K562 (cell line): ENCODE measurements around the gene OR13C8. TPM values are rescaled to one million over a fixed set of nuclear protein-coding genes. Genes with fewer than 3 reads are reported as not detected.
"Not testable (repeated sequence)": the region's sequence is repeated elsewhere in the genome, so short reads cannot be mapped to it uniquely, and the experiment has no call there.

ENCODE experiments used
- ATAC-seq: fragments of 200-7000 bp; cut with Tn5 transposase; 3 replicates; pipeline ENCODE4 v1.9.1; 2020; ENCODE audit warnings: moderate library complexity
- BruUV-seq: library from RNA; stranded (reverse); fragments of 400-500 nt; replicated peaks from 2 replicates; lab custom pipeline; 2021; lab: Mats Ljungman, UMichigan
- CTCF ChIA-PET: fragments of 300-600 bp; formaldehyde crosslinking; extraction: SDS; loops from one replicate; lab custom pipeline; 2021; ENCODE audit warnings: low intra/inter-chr PET ratio; lab: Yijun Ruan, JAX
- POLR2A ChIA-PET: fragments of 300-600, 350-650 bp; sonication (Branson Sonifier 250); formaldehyde crosslinking; extraction: SDS; loops from one replicate; lab custom pipeline; 2021; ENCODE audit warnings: antibody characterized with exemption, inconsistent platforms; lab: Yijun Ruan, JAX
- DNase-seq, 4 experiments: peaks; one replicate each; pipeline versions ENCODE4 v3.0.0 to v3.0.0-alpha.2; 2011 to 2018; ENCODE audit warnings: low spot score in 3 of 4, mixed read lengths in 3 of 4; ENCODE audit errors: extremely low read depth in 1 of 4
- FAIRE-seq: peaks from 2 replicates; lab custom pipeline; 2011; peaks lifted over from hg19 to GRCh38; lab: Jason Lieb, UNC
- H2AFZ ChIP-seq: 2 replicates; pipeline ENCODE4 v1.6.0; 2011; ENCODE audit warnings: low read depth, low read length, control low read depth, inconsistent platforms
- H3K27ac ChIP-seq: fragments of 200-600 bp; 3 replicates; pipeline ENCODE4 v1.8.0; 2011; ENCODE audit warnings: low read depth, mild to moderate bottlenecking, control low read depth, inconsistent platforms, low read length, moderate library complexity, mixed read lengths; ENCODE audit errors: extremely low read depth
- H3K27me3 ChIP-seq, 2 experiments: fragments of 300-600 bp in 1 of 2; 2 replicates in 1 of 2; 3 replicates in 1 of 2; pipeline versions ENCODE4 v1.6.0 to v1.8.0; 2011; ENCODE audit warnings: inconsistent platforms in 2 of 2, low read length in 2 of 2, mild to moderate bottlenecking in 1 of 2, mixed read lengths in 1 of 2, moderate library complexity in 1 of 2; ENCODE audit not compliant: control insufficient read depth in 2 of 2, insufficient read depth in 2 of 2
- H3K36me3 ChIP-seq: fragments of 300-600 bp; 3 replicates; pipeline ENCODE4 v1.8.0; 2011; ENCODE audit warnings: mild to moderate bottlenecking, low read length, inconsistent platforms; ENCODE audit not compliant: control insufficient read depth, insufficient read depth
- H3K4me1 ChIP-seq, 2 experiments: fragments of 200-600 bp in 1 of 2; replicated peaks in 1 of 2; 2 replicates in 1 of 2; 3 replicates in 1 of 2; pipeline versions ENCODE4 v1.5.1 to v1.8.0; 2011; ENCODE audit warnings: inconsistent platforms in 2 of 2, low read length in 2 of 2, mild to moderate bottlenecking in 1 of 2, mixed read lengths in 1 of 2, moderate library complexity in 1 of 2; ENCODE audit not compliant: control insufficient read depth in 2 of 2, insufficient read depth in 2 of 2
- H3K4me2 ChIP-seq: 2 replicates; pipeline ENCODE4 v1.6.1; 2011; ENCODE audit warnings: low read length, control low read depth, inconsistent platforms, mixed read lengths; ENCODE audit not compliant: insufficient read depth
- H3K4me3 ChIP-seq: fragments of 200-600 bp; sonication (generic), shearing (Covaris generic); 2 replicates; pipeline ENCODE4 v1.5.1; 2016; ENCODE audit warnings: control low read depth, inconsistent platforms
- H3K79me2 ChIP-seq: fragments of 200-600 bp; 3 replicates; pipeline ENCODE4 v1.8.0; 2011; ENCODE audit warnings: low read length, inconsistent platforms; ENCODE audit not compliant: control insufficient read depth, insufficient read depth
- H3K9ac ChIP-seq, 2 experiments: 2 replicates each; pipeline versions ENCODE4 v1.6.0 to v1.6.1; 2011; ENCODE audit warnings: low read depth in 2 of 2, low read length in 2 of 2, control low read depth in 1 of 2, inconsistent platforms in 1 of 2, mild to moderate bottlenecking in 1 of 2, mixed read lengths in 1 of 2; ENCODE audit not compliant: insufficient read depth in 1 of 2
- H3K9me1 ChIP-seq: one replicate; pipeline ENCODE4 v1.6.0; 2011; ENCODE audit warnings: inconsistent platforms, mild to moderate bottlenecking, low read length, moderate library complexity; ENCODE audit not compliant: control insufficient read depth, insufficient read depth
- H3K9me3 ChIP-seq: replicated peaks from 2 replicates; pipeline ENCODE4 v1.5.1; 2011; ENCODE audit warnings: low read depth, low read length, inconsistent platforms; ENCODE audit not compliant: control insufficient read depth, insufficient read depth
- H4K20me1 ChIP-seq: replicated peaks from 2 replicates; pipeline ENCODE4 v1.6.1; 2011; ENCODE audit warnings: low read length, inconsistent platforms, mixed read lengths; ENCODE audit not compliant: control insufficient read depth, insufficient read depth
- EHMT2 ChIP-seq: fragments of 450-650 bp; IDR thresholded peaks from 2 replicates; pipeline ENCODE4 v1.6.1; 2018; ENCODE audit warnings: antibody characterized with exemption
- TGIF2 ChIP-seq: sonication (generic); formaldehyde crosslinking; IDR thresholded peaks from 2 replicates; pipeline ENCODE4 v1.8.1; 2022; ENCODE audit warnings: mild to moderate bottlenecking, missing genetic modification reagents, moderate library complexity
- USF2 ChIP-seq: sonication (generic); formaldehyde crosslinking; IDR thresholded peaks from 2 replicates; pipeline ENCODE4 v1.5.0; 2020; ENCODE audit warnings: missing genetic modification reagents
- WGBS: fragments of 100-300 bp; shearing (Covaris generic); methylation state at CpG from one replicate; pipeline ENCODE4 v1.1.6; 2016; ENCODE audit warnings: low coverage, mixed read lengths; ENCODE audit not compliant: insufficient coverage; ENCODE audit errors: missing lambda C conversion rate; 5-methylcytosine and 5-hydroxymethylcytosine counted together
- in situ Hi-C: fragments of 300-500 bp; cut with MboI; formaldehyde crosslinking; loops from 4 replicates; pipeline ENCODE4 v1.15.0; 2018; ENCODE audit warnings: inconsistent platforms, mixed read lengths
- intact Hi-C: fragments of 100-400 bp; cut with micrococcal nuclease; formaldehyde crosslinking; loops from 2 replicates; pipeline ENCODE4 v1.14.2; 2022
- polyA plus RNA-seq, 8 experiments: library from polyadenylated mRNA; depleted of rRNA in 4 of 8; stranded (reverse) in 5 of 8; unstranded in 3 of 8; fragments of >200 nt; fragmentation: Nextera tagmentation in 2 of 8; fragmentation: Illumina TruSeq in 1 of 8; extraction: Ambion mirVana in 2 of 8; extraction: Trizol in 1 of 8; gene quantifications; 2 replicates each; pipeline versions ENCODE4 v1.2.1 to v1.2.3, GENCODE V29; 2011 to 2014; ENCODE audit warnings: inconsistent platforms in 1 of 8, missing spikeins in 1 of 8
- total RNA-seq, 7 experiments: library from RNA; depleted of rRNA in 6 of 7; stranded (reverse); fragments of >200 nt in 6 of 7; fragmentation: Illumina TruSeq in 2 of 7; extraction: Trizol in 2 of 7; gene quantifications; 2 replicates each; pipeline versions ENCODE4 v1.2.1 to v1.2.3, GENCODE V29; 2011 to 2021; ENCODE audit warnings: low replicate concordance in 1 of 7
- TF ChIP-seq, protein P1 (sequence below): sonication (generic); formaldehyde crosslinking; IDR thresholded peaks from 2 replicates; pipeline ENCODE4 v1.4.0; 2020; ENCODE audit warnings: mild to moderate bottlenecking, missing genetic modification reagents

OR13C8 gene
- total and polyA plus RNA-seq, 9 of the 15 experiments (the other 6 are each of a cell fraction or from before 2014, with no cell fraction given), result not detected

- TF ChIP-seq USF2 (no peak), TGIF2 (CRISPR knock-in tag) (no peak), EHMT2 (no peak)
- TF ChIP-seq, protein P1, sequence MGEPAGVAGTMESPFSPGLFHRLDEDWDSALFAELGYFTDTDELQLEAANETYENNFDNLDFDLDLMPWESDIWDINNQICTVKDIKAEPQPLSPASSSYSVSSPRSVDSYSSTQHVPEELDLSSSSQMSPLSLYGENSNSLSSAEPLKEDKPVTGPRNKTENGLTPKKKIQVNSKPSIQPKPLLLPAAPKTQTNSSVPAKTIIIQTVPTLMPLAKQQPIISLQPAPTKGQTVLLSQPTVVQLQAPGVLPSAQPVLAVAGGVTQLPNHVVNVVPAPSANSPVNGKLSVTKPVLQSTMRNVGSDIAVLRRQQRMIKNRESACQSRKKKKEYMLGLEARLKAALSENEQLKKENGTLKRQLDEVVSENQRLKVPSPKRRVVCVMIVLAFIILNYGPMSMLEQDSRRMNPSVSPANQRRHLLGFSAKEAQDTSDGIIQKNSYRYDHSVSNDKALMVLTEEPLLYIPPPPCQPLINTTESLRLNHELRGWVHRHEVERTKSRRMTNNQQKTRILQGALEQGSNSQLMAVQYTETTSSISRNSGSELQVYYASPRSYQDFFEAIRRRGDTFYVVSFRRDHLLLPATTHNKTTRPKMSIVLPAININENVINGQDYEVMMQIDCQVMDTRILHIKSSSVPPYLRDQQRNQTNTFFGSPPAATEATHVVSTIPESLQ (CRISPR knock-in tag), result no peak
Measured at GRCh38 chr9:104589626-104590025, 20.7 kb downstream of the OR13C8 start (continued).

DNA sequence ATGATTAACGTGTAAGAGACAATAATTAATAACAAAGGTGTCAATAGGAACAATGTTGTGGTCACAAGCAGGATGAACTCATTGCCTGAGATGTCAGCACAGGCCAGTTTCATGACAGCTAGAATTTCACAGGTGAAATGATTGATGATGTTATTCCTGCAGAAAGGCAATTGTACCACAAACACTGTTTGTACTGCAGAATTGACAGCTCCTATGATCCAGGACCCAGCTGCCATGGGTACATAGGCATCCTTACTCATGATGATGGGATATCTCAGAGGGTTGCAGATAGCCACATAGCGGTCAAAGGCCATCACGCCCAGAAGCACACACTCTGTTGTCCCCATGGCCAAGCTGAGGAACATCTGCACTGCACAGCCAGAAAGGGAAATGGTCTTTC, 29.8 kb downstream of the OR13C8 start:
- in situ Hi-C loops, H3K4me3 ChIP-seq, H3K79me2 ChIP-seq, intact Hi-C loops, H3K9ac ChIP-seq, H3K9me3 ChIP-seq, H3K4me1 ChIP-seq, H4K20me1 ChIP-seq, H3K36me3 ChIP-seq, CTCF ChIA-PET, H2AFZ ChIP-seq, H3K27ac ChIP-seq, FAIRE-seq, ATAC-seq, H3K9me1 ChIP-seq, POLR2A ChIA-PET, H3K27me3 ChIP-seq, DNase-seq, H3K4me2 ChIP-seq, BruUV-seq: not testable (repeated sequence)
- WGBS, result 0% methylated on average over 1 of the region's 3 CpGs

- BruUV-seq, H3K9me3 ChIP-seq, DNase-seq, H3K4me1 ChIP-seq, H3K4me3 ChIP-seq, H3K27me3 ChIP-seq, H3K4me2 ChIP-seq, H3K9me1 ChIP-seq, CTCF ChIA-PET, in situ Hi-C loops, FAIRE-seq, H3K27ac ChIP-seq, POLR2A ChIA-PET, intact Hi-C loops, H4K20me1 ChIP-seq, ATAC-seq, H3K9ac ChIP-seq, H3K79me2 ChIP-seq, H3K36me3 ChIP-seq, H2AFZ ChIP-seq: not testable (repeated sequence)
Measured at GRCh38 chr9:104599313-104599712, 30.3 kb downstream of the OR13C8 start, which contains the start of gene OR13C5. Gene OR13C5 (minus strand): TSS chr9:104599413. CDS start chr9:104599413, 0 bp downstream.
